A549 (cell line): Measurements from ENCODE around the gene CISD3. TPM values are rescaled to one million over a fixed set of nuclear protein-coding genes. Genes with fewer than 3 reads are reported as not detected.

Experiments used
- ATAC-seq, 2 experiments: fragments of 200-7000 bp in 1 of 2; fragments of >200 bp in 1 of 2; cut with Nextera tagmentation in 1 of 2; cut with Tn5 transposase in 1 of 2; 3 replicates each; pipeline versions ENCODE4 v1.8.0 to v1.9.1; 2018 to 2020; ENCODE audit warnings: mild to moderate bottlenecking in 1 of 2, moderate library complexity in 1 of 2
- CTCF ChIA-PET: fragments of 300-600 bp; sonication (Branson Sonifier 250); formaldehyde crosslinking; extraction: SDS; loops from one replicate; lab custom pipeline; 2021; ENCODE audit warnings: antibody characterized with exemption, inconsistent platforms; lab: Yijun Ruan, JAX
- POLR2A ChIA-PET: fragments of 350-600 bp; formaldehyde crosslinking; extraction: SDS; loops from one replicate; lab custom pipeline; 2021; ENCODE audit warnings: antibody characterized with exemption, inconsistent platforms; lab: Yijun Ruan, JAX
- DNase-seq, 2 experiments: peaks; one replicate each; pipeline versions ENCODE4 v3.0.0 to v3.0.0-alpha.2; 2011 to 2016; ENCODE audit warnings: low read depth in 1 of 2, low spot score in 1 of 2
- FAIRE-seq: peaks from 2 replicates; lab custom pipeline; 2011; peaks lifted over from hg19 to GRCh38; lab: Jason Lieb, UNC
- H3K27ac ChIP-seq, 2 experiments: fragments of >200 bp; sonication (Bioruptor Twin); formaldehyde crosslinking; 3 replicates each; pipeline ENCODE4 v1.5.1; 2016 to 2017
- H3K4me1 ChIP-seq: fragments of >200 bp; sonication (Bioruptor Twin); formaldehyde crosslinking; 3 replicates; pipeline ENCODE4 v1.6.1; 2016
- H3K4me2 ChIP-seq: fragments of >200 bp; sonication (Bioruptor Twin); formaldehyde crosslinking; 3 replicates; pipeline ENCODE4 v1.6.1; 2016
- H3K4me3 ChIP-seq: fragments of >200 bp; sonication (Bioruptor Twin); formaldehyde crosslinking; 3 replicates; pipeline ENCODE4 v1.5.1; 2016
- H3K9me3 ChIP-seq: fragments of >200 bp; sonication (Bioruptor Twin); formaldehyde crosslinking; 3 replicates; pipeline ENCODE4 v1.6.1; 2016
- CBX2 ChIP-seq: fragments of 200-600 bp; sonication (generic); IDR thresholded peaks from 2 replicates; pipeline ENCODE4 v1.6.1; 2016; ENCODE audit warnings: low read depth, mild to moderate bottlenecking, borderline replicate concordance
- CBX8 ChIP-seq: fragments of 200-600 bp; sonication (generic); IDR thresholded peaks from 2 replicates; pipeline ENCODE4 v1.6.1; 2016
- CHD4 ChIP-seq: fragments of 200-600 bp; sonication (generic); IDR thresholded peaks from 2 replicates; pipeline ENCODE4 v1.6.1; 2016; ENCODE audit warnings: antibody characterized with exemption, mild to moderate bottlenecking, borderline replicate concordance
- EHF ChIP-seq: fragments of 250-450 bp; sonication (Bioruptor Pico); IDR thresholded peaks from 2 replicates; pipeline ENCODE4 v1.5.0; 2020; ENCODE audit warnings: mild to moderate bottlenecking
- FOSB ChIP-seq: fragments of 250-450 bp; sonication (Bioruptor Pico); IDR thresholded peaks from 2 replicates; pipeline ENCODE4 v1.5.0; 2020; ENCODE audit warnings: mild to moderate bottlenecking, moderate library complexity
- JUN ChIP-seq, 2 experiments: fragments of >200 bp; sonication (Bioruptor Twin); formaldehyde crosslinking; IDR thresholded peaks; 2 replicates in 1 of 2; 3 replicates in 1 of 2; pipeline ENCODE4 v1.6.1; 2016 to 2017
- KDM1A ChIP-seq: fragments of 200-600 bp; sonication (generic); IDR thresholded peaks from 2 replicates; pipeline ENCODE4 v1.6.1; 2016; ENCODE audit warnings: low read depth, mild to moderate bottlenecking
- NR3C1 ChIP-seq: fragments of >200 bp; sonication (Bioruptor Twin); formaldehyde crosslinking; IDR thresholded peaks from 3 replicates; pipeline ENCODE4 v1.6.1; 2017
- PHF8 ChIP-seq: fragments of 200-600 bp; sonication (generic); IDR thresholded peaks from 2 replicates; pipeline ENCODE4 v1.6.1; 2016; ENCODE audit warnings: low read depth, mild to moderate bottlenecking, antibody characterized with exemption, moderate library complexity, borderline replicate concordance
- POLR2A ChIP-seq: IDR thresholded peaks from 2 replicates; pipeline ENCODE4 v1.6.1; 2012; ENCODE audit warnings: mild to moderate bottlenecking, low read length
- RFX5 ChIP-seq: fragments of 450-650 bp; IDR thresholded peaks from 2 replicates; pipeline ENCODE4 v1.7.1; 2014; ENCODE audit warnings: antibody characterized with exemption, mild to moderate bottlenecking, moderate library complexity
- TFCP2L1 ChIP-seq: fragments of 250-450 bp; sonication (Bioruptor Pico); IDR thresholded peaks from 2 replicates; pipeline ENCODE4 v1.5.0; 2021; ENCODE audit warnings: mild to moderate bottlenecking
- ZC3H11A ChIP-seq: fragments of 450-650 bp; IDR thresholded peaks from 2 replicates; pipeline ENCODE4 v1.6.1; 2014; ENCODE audit warnings: antibody characterized with exemption, mild to moderate bottlenecking
- ZFP36 ChIP-seq: fragments of 450-650 bp; IDR thresholded peaks from 2 replicates; pipeline ENCODE4 v1.6.1; 2014; ENCODE audit warnings: borderline replicate concordance; ENCODE audit not compliant: partially characterized antibody
- WGBS: methylation state at CpG from one replicate; pipeline ENCODE4 v1.1.6; 2017; ENCODE audit errors: missing lambda C conversion rate; 5-methylcytosine and 5-hydroxymethylcytosine counted together
- polyA plus RNA-seq, 4 experiments: library from polyadenylated mRNA; depleted of rRNA in 3 of 4; stranded (reverse); fragments of >200 nt; fragmentation: RNase III in 1 of 4; extraction: RNeasy Plus Mini Kit Qiagen cat#74134 plus additional on column Dnase treatment in 1 of 4; gene quantifications; 2 replicates in 3 of 4; 3 replicates in 1 of 4; pipeline ENCODE4 v1.2.3, GENCODE V29; 2011 to 2017
- TF ChIP-seq, protein P1 (sequence below): fragments of 250-450 bp; sonication (Bioruptor Pico); IDR thresholded peaks from 2 replicates; pipeline ENCODE4 v1.5.0; 2021; ENCODE audit warnings: mild to moderate bottlenecking, moderate library complexity, borderline replicate concordance
- TF ChIP-seq, protein P2 (sequence below): fragments of 450-650 bp; IDR thresholded peaks from 2 replicates; pipeline ENCODE4 v1.6.1; 2014; ENCODE audit warnings: antibody characterized with exemption
- TF ChIP-seq, protein P3 (sequence below): fragments of >200 bp; sonication (Bioruptor Twin); formaldehyde crosslinking; IDR thresholded peaks from 3 replicates; pipeline ENCODE4 v1.6.1; 2016
- TF ChIP-seq, protein P4 (sequence below): fragments of >200 bp; sonication (Bioruptor Twin); formaldehyde crosslinking; IDR thresholded peaks from 2 replicates; pipeline ENCODE4 v1.6.1; 2016

CISD3 gene
- polyA plus RNA-seq, 2 of the 4 experiments (the other 2 are of a cell fraction) = 24.5 to 33.0 TPM

DNA sequence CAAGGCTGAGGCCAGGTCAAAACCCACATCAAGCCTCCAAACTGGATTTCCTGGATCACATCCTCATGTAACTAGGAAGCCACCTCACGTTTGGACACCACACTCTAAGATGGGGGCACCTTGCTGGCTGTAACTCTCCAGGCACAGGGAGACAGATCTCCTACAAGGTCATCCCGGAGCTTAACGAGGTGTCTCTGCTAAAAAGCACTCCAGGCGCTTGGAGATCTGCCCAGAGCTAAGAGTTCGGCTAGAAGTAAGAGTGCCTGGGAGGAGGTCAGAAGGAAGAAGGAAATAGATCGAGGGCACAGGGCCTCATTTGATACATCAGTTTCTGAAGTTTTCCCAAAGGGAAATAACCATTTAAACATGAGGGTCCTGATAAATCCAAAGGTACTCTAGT is 38.3 kb downstream of the CISD3 start:
- TF ChIP-seq RFX5 = no peak
- no peak for TF ChIP-seq ZFP36
- TF ChIP-seq, protein P1, sequence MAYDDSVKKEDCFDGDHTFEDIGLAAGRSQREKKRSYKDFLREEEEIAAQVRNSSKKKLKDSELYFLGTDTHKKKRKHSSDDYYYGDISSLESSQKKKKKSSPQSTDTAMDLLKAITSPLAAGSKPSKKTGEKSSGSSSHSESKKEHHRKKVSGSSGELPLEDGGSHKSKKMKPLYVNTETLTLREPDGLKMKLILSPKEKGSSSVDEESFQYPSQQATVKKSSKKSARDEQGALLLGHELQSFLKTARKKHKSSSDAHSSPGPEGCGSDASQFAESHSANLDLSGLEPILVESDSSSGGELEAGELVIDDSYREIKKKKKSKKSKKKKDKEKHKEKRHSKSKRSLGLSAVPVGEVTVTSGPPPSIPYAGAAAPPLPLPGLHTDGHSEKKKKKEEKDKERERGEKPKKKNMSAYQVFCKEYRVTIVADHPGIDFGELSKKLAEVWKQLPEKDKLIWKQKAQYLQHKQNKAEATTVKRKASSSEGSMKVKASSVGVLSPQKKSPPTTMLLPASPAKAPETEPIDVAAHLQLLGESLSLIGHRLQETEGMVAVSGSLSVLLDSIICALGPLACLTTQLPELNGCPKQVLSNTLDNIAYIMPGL = no peak
- no peak for TF ChIP-seq EHF
- no peak for TF ChIP-seq CBX8
- TF ChIP-seq, protein P2, sequence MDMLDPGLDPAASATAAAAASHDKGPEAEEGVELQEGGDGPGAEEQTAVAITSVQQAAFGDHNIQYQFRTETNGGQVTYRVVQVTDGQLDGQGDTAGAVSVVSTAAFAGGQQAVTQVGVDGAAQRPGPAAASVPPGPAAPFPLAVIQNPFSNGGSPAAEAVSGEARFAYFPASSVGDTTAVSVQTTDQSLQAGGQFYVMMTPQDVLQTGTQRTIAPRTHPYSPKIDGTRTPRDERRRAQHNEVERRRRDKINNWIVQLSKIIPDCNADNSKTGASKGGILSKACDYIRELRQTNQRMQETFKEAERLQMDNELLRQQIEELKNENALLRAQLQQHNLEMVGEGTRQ = no peak
- no peak for TF ChIP-seq JUN (IDR thresholded peaks at IDR 0.05)
- TF ChIP-seq CBX2 = no peak
- no peak for TF ChIP-seq POLR2A
- TF ChIP-seq TFCP2L1 = no peak
- TF ChIP-seq, protein P3, sequence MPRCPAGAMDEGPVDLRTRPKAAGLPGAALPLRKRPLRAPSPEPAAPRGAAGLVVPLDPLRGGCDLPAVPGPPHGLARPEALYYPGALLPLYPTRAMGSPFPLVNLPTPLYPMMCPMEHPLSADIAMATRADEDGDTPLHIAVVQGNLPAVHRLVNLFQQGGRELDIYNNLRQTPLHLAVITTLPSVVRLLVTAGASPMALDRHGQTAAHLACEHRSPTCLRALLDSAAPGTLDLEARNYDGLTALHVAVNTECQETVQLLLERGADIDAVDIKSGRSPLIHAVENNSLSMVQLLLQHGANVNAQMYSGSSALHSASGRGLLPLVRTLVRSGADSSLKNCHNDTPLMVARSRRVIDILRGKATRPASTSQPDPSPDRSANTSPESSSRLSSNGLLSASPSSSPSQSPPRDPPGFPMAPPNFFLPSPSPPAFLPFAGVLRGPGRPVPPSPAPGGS = no peak
- TF ChIP-seq NR3C1 = no peak
- TF ChIP-seq PHF8 = no peak

DNA sequence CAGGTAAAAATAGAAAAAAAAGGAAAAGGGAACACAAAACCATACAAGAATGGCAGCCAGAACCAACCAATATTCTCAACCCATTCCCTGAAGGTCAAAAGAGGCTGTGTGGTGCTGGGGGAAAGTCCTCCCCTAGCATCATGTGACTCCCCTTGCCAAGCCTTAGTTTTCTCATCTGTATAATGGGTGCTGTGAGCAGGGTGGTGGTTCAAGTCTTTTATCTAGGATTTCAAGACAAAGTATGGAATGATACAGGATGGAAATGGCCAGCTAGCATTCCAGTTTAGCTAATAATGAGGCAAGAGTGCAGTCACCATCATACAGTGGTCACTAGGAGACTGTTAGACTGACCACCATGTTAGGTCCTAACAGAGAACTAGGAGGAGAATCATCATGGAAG is 43.1 kb downstream of the CISD3 start:
- no peak for DNase-seq
- H3K9me3 ChIP-seq = no peaks in the 10 kb centered on the region
- H3K4me1 ChIP-seq = no peaks in the 10 kb centered on the region
- H3K4me3 ChIP-seq = no peak overlapping the region
- TF ChIP-seq, protein P4, sequence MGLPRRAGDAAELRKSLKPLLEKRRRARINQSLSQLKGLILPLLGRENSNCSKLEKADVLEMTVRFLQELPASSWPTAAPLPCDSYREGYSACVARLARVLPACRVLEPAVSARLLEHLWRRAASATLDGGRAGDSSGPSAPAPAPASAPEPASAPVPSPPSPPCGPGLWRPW = no peak
- TF ChIP-seq CHD4 (0 out of 2 replicates have a peak, but pooled peaks have one; percentile 33), KDM1A (0 out of 2 replicates have a peak, but pooled peaks have one; percentile 43), FOSB (CRISPR knock-in tag) (no peak), CBX8 (no peak)
- TF ChIP-seq, all 56 proteins: peak for 2
- Histone ChIP-seq H3K27ac (no peak overlapping the region), H3K4me2 (no peak overlapping the region)
- ATAC-seq (no peak), FAIRE-seq (no peak)
- ChIA-PET CTCF (interaction anchor here (0.6 to 3.7 kb wide), 4 partner anchors 10 to 38 kb away, joined by 3 to 12 read pairs (median 4); no protein-coding TSS in a partner anchor), POLR2A (no interaction called here)

More for the DNA sequence above, 38.3 kb downstream of the CISD3 start:
- WGBS = 78% methylated on average over 6 of the region's 6 CpGs
- no peak for FAIRE-seq
- ATAC-seq = no peak; a peak in 1 of 6 replicates
- Histone ChIP-seq H3K4me1 (no peaks in the 10 kb centered on the region), H3K9me3 (no peaks in the 10 kb centered on the region), H3K4me2 (no peak overlapping the region), H3K4me3 (no peak overlapping the region), H3K27ac (no peak overlapping the region)
- ChIA-PET CTCF (interaction anchor here (0.7 to 2.0 kb wide), 3 partner anchors 8 to 33 kb away, joined by 3 to 9 read pairs (median 3); no protein-coding TSS in a partner anchor), POLR2A (no interaction called here)
- no peak for DNase-seq

DNA sequence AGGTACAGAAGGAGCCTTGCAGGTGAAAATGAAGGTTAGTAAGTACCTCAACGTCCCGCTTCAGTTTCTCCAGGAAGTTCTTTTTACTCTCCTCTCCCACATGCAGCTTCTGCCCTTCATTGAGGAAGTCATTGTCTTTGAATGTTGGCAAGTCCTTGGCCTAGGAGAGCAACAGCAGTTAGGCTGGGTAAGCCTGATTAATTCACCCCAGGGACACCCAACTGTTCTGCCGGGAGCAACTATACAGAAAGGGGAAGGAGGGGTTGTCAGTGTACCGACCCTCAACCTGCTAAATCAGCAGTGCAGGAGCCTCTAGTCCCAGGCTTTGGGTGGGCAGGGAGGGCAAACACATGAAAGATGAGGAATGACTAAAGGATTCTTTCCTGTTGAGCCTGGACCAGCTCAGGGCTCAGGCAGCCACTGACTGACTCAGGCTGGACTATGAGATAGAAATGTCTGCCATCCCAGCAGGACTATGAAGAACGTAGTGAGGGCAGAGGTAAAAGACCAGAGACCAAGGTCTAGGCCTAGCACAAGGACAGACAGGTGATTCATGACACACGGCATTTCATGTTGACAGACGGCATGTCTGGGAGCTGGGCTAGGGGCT is 47.6 kb downstream of the CISD3 start:
- TF ChIP-seq, protein P4 = no peak
- TF ChIP-seq ZC3H11A = no peak
- no peak for TF ChIP-seq JUN (IDR thresholded peaks at IDR 0.05)
- no peak for TF ChIP-seq CBX2
- Histone ChIP-seq H3K27ac (no peak overlapping the region), H3K4me1 (no peaks in the 10 kb centered on the region), H3K4me2 (no peak overlapping the region), H3K4me3 (no peak overlapping the region), H3K9me3 (no peaks in the 10 kb centered on the region)
- ChIA-PET POLR2A (interaction anchor here (0.9 kb wide), 1 partner anchor 11 kb away, joined by 3 read pairs; no protein-coding TSS in a partner anchor), CTCF (interaction anchor here (1.3 to 2.6 kb wide), 4 partner anchors 11 to 45 kb away, joined by 3 to 11 read pairs (median 5); no protein-coding TSS in a partner anchor)
- WGBS = 74% methylated on average over 7 of the region's 7 CpGs
- no peak for FAIRE-seq
- no peak for DNase-seq
- no peak for ATAC-seq
